Limb (tissue), 2 donors: Measurements from ENCODE around the gene PRKAB2.
"Not testable (repeated sequence)": the region's sequence is repeated elsewhere in the genome, so short reads cannot be mapped to it uniquely, and the experiment has no call there.

ENCODE experiments used
- DNase-seq, 2 donors: peaks; one replicate each; pipeline ENCODE4 v3.0.0-alpha.2; 2016; ENCODE audit errors: extremely low spot score in 2 of 2

The PRKAB2 gene

DNA sequence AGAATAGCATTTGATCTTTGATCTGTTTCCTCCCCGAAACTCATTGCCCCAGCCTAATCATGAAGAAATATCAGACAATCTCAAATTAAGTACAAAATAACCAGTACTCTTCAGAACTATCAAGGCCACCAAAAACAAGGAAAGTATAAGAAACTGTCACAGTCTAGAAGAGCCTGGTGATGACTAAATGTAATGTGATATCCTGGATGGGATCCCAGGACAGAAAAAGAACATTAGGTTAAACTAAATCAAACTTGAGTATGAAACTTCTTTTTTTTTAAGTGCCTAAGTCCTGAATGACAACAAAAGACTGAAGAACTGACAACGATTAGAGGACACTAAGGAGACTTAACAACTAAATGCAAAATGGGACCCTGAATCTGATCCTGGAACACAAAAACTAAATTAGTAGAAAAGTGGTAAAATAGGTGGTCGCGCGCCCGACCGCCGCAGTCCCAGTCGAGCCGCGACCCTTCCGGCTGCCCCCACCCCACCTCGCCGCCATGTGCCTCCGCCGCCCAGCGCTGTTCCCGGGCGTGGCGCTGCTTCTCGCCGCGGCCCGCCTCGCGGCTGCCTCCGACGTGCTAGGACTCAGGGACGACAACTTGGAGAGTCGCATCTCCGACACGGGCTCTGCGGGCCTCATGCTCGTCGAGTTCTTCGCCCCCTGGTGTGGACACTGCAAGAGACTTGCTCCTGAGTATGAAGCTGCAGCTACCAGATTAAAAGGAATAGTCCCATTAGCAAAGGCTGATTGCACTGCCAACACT, 5.5 kb upstream of the PRKAB2 start:
- peak in 1 of 2 donors; percentile 34 for DNase-seq

DNA sequence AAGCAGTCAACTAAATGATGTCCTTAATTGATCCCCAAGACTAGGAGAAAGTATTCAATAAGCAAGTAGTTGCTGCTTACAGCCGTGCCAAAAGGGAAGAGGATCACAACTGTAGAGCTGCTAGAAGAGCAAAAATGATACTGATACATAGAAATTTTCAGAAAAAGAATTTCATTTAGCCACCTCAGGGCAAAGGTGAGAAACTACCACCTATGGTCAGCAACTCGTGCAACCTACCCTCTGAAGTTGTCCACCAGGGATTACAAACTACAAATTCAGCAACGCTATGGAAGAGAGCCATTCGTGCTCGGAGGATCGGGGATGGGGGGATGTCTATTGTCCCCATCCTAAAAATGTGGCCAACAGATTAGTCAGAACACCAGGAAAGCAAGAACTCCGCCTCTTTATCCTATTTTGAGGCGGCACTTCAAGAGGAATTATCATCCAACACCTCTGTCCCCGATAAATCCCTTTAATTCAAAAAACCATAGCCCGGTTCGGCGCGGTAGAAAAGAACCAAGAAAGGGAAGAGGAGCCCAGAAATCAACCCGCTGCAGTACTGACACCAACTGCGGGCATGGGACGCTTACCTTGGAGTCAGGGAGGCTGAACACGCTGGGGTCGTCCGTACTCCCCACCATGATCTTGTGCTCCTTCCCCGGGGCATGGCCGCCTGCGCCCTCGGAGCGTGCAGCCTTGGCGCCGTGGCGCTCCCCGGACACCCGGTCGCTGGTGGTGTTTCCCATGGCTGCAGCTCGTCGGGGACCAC, 687 bp downstream of the PRKAB2 start:
- DNase-seq = no peak

- DNase-seq = no peak
Observed at GRCh38 chr1:147169840-147170674, 2.2 kb downstream of the PRKAB2 start.

GRCh38 chr1:147169171-147169570, 3.1 kb downstream of the PRKAB2 start:
- DNase-seq = no peak

- no peak for DNase-seq
Observed at GRCh38 chr1:147168626-147169058, 3.6 kb downstream of the PRKAB2 start.

GRCh38 chr1:147167365-147167764, 4.9 kb downstream of the PRKAB2 start:
- no peak for DNase-seq

GRCh38 chr1:147163019-147163418, 9.3 kb downstream of the PRKAB2 start:
- no peak for DNase-seq

GRCh38 chr1:147162093-147162492, 10.2 kb downstream of the PRKAB2 start:
- no peak for DNase-seq

DNA sequence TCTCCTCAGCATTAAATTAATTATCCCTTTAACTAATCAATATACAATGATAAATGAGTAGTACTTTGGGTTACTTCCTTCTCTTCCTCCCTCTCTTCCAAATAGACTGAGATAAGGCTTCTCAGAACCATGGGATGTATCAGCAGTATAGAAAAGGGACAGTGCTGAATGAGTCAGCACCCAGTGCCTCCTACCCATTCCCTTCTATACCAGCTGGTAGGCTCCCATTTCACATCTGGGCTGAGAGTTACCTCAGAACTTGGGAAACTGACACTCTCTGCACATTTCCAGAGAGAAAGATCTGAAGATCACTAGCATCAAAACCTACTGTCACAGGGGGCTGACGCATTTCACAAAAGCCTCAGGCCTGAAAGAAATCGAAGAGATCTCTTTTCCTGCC, 15.2 kb downstream of the PRKAB2 start:
- DNase-seq = not testable (repeated sequence)

DNA sequence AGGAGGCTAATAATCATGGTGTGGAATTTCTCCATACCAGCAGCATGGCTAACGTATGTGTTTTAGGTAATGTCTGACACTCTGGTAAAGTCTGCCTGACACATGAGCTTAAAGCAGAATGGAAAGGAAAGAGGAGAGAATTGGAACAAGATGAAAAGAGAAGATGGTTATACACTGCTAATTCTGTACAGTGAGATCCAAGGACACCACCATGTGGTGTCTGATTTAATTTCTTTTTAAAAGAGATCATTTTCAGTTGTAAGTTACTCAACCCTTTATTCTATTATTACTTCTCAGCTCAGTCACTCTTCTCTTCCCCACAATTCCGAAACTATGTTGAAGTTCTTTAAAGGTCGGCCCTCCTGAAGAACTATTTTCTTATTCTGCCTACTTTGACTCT, 15.6 kb downstream of the PRKAB2 start:
- no peak for DNase-seq

DNA sequence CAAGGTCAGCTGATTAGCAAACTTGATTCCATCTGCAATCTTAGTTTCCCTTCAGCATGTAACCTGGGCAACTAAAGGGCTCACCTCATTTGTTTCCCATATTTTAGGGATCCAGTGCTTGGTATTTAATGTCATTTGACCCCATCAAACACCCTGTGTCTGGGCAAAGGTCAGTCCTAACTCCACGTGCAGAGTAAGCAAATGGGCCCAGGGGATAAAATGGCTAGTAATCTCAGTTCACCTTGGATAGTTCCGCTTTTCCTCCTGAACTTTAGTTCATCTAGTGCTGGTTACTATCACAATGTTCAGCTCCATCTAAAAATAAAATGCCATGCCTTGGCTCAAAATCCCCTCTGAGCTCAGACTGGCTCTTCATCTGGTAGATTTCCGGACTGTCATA, 19.5 kb downstream of the PRKAB2 start:
- DNase-seq = no peak

DNA sequence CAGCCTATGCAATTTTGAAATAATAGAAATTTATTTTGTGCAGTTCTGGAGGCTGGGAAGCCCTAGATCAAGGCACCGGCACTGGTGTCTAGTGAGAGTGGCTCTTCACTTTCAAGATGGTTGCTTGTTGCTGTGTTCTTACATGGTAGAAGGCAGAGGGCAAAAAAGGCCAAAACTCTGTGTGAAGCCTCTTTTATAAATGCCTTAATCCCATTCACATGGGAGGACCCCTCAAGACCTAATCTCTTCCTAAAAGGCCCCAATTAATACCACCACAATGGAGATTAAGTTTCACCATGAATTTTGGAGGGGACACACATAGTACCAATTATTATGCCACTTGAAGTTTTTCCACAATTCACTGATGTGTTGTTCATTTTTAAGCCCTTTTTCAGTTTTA, 21.0 kb downstream of the PRKAB2 start:
- no peak for DNase-seq

DNA sequence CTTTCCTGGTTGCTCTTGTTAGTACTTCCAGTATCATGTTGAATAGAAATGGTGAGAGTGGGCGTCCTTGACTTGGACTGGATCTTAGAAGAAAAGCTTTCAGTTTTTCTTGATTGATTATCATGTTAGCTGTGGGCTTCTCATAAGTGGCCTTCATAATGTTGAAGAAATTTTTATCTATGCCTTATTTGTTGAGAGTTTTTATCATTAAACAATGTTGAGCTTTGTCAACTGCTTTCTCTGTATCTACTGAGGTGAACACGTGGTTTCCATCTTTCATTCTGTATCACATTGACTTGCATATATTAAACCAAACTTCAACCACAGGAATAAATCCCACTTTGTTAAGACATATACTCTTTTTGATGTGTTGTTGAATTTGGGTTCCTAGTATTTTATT, 29.4 kb downstream of the PRKAB2 start:
- no peak for DNase-seq

DNA sequence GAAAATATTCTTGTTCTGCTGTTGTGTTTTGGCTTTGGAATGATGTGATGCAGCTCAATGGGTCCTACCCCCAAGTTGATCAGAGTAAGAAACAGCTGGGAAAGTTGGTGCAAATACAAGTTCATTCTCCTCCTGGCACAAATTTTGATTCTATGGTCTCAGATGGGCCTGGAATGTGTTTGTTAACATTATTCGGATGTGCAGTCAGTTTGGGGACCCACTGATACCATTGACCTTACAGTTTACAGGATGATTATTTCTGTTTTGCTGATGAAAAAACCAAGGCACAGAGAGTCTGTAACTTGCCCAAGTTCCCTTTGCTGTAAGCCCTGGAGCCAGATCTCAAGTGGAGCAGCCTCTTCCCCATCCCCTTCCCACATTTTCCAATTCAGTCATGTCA, 41.5 kb downstream of the PRKAB2 start:
- not testable (repeated sequence) for DNase-seq

DNA sequence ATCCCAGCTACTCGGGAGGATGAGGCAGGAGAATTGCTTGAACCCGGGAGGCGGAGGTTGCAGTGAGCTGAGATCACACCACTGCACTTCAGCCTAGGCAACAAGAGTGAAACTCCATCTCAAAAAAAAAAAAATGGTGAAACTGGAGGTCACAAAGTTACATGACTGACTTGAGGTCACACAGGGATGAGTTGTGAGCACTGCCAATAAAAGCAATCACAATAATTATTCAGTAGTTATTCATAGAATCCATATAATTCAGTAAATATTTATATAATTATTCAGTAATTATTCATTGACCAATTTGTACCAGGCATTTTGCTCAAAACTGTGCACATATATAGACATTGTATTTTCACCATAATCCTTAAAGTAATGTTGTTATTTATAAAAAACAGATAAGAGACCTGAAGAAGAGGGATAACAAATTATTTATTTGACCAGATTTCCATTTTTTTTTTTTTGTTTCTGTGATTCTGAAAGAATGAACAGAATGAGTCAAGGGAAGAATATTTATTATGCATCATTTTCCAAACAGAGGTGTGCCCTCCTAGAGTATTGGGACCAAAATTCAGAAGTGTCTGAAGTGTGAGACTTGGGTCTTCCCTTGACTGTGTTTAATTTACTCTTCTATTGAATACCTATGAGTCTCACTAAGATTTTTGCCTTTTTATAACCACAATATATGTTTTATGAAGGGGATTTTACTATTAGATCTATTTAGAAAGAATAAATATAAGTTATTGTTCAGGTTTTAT, 43.0 kb downstream of the PRKAB2 start:
- DNase-seq = no peak

DNA sequence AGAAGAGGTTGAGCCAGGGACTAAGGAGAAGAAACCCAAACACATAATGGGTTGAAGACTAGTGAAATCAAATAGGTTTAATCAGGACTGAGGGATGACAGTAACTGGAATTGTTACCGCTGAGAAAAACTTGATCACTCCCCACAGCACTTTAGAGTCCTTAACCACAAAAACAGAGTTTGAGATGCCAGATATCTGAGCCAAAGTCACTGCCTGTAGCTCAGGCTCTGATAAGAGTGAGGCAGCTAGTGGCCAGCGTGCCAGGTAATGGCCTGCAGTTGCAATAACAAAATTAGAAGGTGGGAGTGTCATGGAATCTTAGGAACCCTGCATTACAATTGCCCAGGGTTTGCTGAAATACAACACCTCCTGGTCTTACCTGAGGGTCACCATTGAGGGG, 48.0 kb downstream of the PRKAB2 start:
- DNase-seq = no peak

- no peak for DNase-seq
Observed at GRCh38 chr1:147117109-147117508, 55.2 kb downstream of the PRKAB2 start.

DNA sequence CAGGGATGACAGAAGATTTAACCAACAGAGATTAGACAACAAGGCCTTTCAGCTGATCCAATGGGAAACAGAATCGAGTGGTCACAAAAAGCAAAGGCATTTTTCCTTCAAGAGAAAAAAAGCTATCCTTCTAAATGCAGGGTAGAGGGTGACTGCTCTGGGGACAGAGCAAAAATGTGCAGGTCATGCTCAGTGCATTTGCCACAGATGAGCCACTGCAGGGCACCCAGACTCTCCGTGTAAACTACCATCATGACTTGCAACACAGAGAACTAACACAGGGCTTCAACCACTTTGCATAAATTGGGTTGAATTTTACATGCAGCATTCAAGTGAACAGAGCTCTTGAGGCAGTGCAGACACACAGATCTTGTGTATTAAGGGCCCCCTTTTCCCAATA, 56.8 kb downstream of the PRKAB2 start:
- no peak for DNase-seq

DNA sequence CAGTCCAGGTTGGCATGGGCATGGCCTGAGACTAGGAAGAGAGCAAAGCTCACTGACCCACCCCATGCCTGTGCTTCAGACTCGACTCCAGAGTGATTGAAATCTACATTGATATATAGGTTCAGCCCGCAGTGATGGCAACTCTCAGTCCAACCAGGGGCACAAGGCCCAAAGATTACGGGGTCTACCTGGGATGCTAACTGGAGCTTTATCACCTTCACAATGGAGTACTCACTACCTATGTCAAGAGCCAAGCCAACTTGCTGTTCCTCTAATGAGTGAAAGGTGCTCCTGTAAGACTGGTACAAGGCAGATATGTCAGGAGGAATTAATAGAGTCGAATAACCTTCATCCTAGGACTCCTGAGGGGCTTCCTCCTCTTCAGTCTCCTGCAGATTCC, 57.2 kb downstream of the PRKAB2 start:
- DNase-seq = not testable (repeated sequence)

DNA sequence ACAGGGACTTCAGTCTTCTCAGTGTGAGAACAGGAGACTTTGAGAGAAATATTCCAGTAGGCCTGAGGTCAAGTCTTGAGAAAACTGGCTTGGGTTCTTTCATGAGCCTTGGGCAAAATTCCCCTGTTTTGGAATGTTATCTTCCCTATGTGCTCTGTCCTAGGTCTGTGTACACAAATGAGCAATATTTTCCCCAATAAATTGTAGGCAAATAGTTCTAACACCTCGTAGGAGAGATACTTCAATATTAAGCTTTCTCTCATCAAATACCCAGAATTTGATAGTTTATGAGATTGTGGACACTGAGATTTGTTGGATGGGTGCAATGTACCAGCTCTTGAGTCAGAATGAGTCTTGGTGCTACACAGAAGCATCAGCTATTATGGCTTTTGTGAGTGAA, 57.9 kb downstream of the PRKAB2 start:
- DNase-seq = not testable (repeated sequence)
